ENCODE measurements around the gene SARDH. TPM values are rescaled to one million over a fixed set of nuclear protein-coding genes. Genes with fewer than 3 reads are reported as not detected.
A peak's percentile ranks its signal among the peaks of the same experiment; 100 is the strongest.

Gene SARDH
- total and polyA plus RNA-seq, 2 donors from 2014 or later = 4.6 to 12.0 TPM

DNA sequence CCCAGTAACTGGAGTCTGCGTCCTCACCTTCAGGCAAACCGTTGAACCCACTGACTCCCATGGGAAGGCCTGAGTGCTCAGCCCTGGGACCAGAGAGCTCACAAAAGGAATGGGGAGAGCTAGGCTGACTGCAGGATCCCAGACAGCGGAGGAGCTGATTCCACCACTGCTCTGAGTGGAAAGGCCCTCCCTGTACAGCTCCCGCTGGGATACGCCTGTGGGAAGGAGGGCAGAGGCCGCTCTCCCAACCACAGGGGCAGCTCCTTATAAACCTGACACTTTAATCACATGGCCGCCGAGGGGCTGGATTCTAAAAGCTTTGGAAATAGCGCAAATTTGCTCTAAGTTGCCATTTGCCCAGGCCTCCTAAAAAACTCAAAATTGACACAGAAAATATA is 64.9 kb downstream of the SARDH start:
- H3K9ac ChIP-seq (ENCODE audit: low read length in 3 of 3) = no peak overlapping the region
- DNase-seq = peak in 4 of 5 donors; percentile 50 to 75 (median 60)
- FAIRE-seq = no peak
- TF ChIP-seq, protein P1, sequence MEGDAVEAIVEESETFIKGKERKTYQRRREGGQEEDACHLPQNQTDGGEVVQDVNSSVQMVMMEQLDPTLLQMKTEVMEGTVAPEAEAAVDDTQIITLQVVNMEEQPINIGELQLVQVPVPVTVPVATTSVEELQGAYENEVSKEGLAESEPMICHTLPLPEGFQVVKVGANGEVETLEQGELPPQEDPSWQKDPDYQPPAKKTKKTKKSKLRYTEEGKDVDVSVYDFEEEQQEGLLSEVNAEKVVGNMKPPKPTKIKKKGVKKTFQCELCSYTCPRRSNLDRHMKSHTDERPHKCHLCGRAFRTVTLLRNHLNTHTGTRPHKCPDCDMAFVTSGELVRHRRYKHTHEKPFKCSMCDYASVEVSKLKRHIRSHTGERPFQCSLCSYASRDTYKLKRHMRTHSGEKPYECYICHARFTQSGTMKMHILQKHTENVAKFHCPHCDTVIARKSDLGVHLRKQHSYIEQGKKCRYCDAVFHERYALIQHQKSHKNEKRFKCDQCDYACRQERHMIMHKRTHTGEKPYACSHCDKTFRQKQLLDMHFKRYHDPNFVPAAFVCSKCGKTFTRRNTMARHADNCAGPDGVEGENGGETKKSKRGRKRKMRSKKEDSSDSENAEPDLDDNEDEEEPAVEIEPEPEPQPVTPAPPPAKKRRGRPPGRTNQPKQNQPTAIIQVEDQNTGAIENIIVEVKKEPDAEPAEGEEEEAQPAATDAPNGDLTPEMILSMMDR (IDR thresholded peaks at IDR 0.05; ENCODE audit: borderline replicate concordance, extremely low read depth, insufficient read depth) = no peak
- intact Hi-C loops (cut with DNase I) = no loop called here
- no peak overlapping the region for H3K4me3 ChIP-seq (ENCODE audit: low read length in 3 of 3)
- H3K9me3 ChIP-seq (ENCODE audit: control insufficient read depth in 2 of 3, insufficient read depth in 1 of 3, low read length in 3 of 3) = no peaks in the 10 kb centered on the region
- H3K4me1 ChIP-seq (ENCODE audit: control insufficient read depth in 2 of 3, insufficient read depth in 2 of 3, low read depth in 1 of 3, low read length in 3 of 3) = peaks cover 0 to 5% (median 3%) of the 10 kb centered on the region in 3 donors
- H3K27ac ChIP-seq (ENCODE audit: low read depth in 2 of 2, low read length in 2 of 2) = no peak overlapping the region
- no peaks in the 10 kb centered on the region for H3K36me3 ChIP-seq (ENCODE audit: control insufficient read depth in 2 of 3, insufficient read depth in 3 of 3, low read length in 3 of 3)
- no peaks in the 10 kb centered on the region for H3K27me3 ChIP-seq (ENCODE audit: control insufficient read depth, insufficient read depth, low read length)

GRCh38 chr9:133672503-133673257 is 65.5 kb downstream of the SARDH start:
- H3K27me3 ChIP-seq (ENCODE audit: control insufficient read depth, insufficient read depth, low read length) = no peaks in the 10 kb centered on the region
- peaks cover 0 to 5% (median 3%) of the 10 kb centered on the region in 3 donors for H3K4me1 ChIP-seq (ENCODE audit: control insufficient read depth in 2 of 3, insufficient read depth in 2 of 3, low read depth in 1 of 3, low read length in 3 of 3)
- DNase-seq (peak in 1 of 5 donors; percentile 52), FAIRE-seq (no peak)
- no peak overlapping the region for H3K4me3 ChIP-seq (ENCODE audit: low read length in 3 of 3)
- H3K36me3 ChIP-seq (ENCODE audit: control insufficient read depth in 2 of 3, insufficient read depth in 3 of 3, low read length in 3 of 3) = no peaks in the 10 kb centered on the region
- H3K27ac ChIP-seq (ENCODE audit: low read depth in 2 of 2, low read length in 2 of 2) = no peak overlapping the region
- no peaks in the 10 kb centered on the region for H3K9me3 ChIP-seq (ENCODE audit: control insufficient read depth in 2 of 3, insufficient read depth in 1 of 3, low read length in 3 of 3)
- TF ChIP-seq, protein P1 (IDR thresholded peaks at IDR 0.05; ENCODE audit: borderline replicate concordance, extremely low read depth, insufficient read depth) = no peak
- H3K9ac ChIP-seq (ENCODE audit: low read length in 3 of 3) = no peak overlapping the region
- intact Hi-C loops (cut with DNase I) = no loop called here

DNA sequence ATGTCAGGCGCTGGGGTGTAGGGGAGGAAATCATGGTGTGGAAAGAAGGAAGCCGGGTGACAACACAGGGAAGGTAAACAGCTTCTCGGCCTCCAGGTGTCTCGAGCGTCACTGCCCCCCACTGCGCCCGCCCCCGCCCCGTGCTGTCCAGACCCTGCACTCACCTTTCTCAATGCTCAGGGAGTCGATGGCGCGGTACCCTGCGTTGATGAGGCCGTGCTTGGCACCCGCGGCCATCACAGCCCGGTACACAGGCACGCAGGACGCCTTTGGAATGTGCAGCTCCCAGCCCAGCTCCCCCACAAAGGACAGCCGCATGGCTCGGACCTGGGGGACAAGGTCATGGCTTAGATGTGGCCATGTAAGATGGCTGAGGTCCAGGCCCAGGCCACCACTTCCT is 66.8 kb downstream of the SARDH start:
- Histone ChIP-seq H3K9ac (ENCODE audit: low read length in 3 of 3) (no peak overlapping the region), H3K27me3 (ENCODE audit: control insufficient read depth, insufficient read depth, low read length) (no peaks in the 10 kb centered on the region), H3K4me3 (ENCODE audit: low read length in 3 of 3) (no peak overlapping the region), H3K9me3 (ENCODE audit: control insufficient read depth in 2 of 3, insufficient read depth in 1 of 3, low read length in 3 of 3) (no peaks in the 10 kb centered on the region), H3K4me1 (ENCODE audit: control insufficient read depth in 2 of 3, insufficient read depth in 2 of 3, low read depth in 1 of 3, low read length in 3 of 3) (peaks cover 0 to 3% (median 2%) of the 10 kb centered on the region in 3 donors), H3K36me3 (ENCODE audit: control insufficient read depth in 2 of 3, insufficient read depth in 3 of 3, low read length in 3 of 3) (no peaks in the 10 kb centered on the region), H3K27ac (ENCODE audit: low read depth in 2 of 2, low read length in 2 of 2) (no peak overlapping the region)
- FAIRE-seq (no peak), DNase-seq (no peak)
- intact Hi-C loops (cut with DNase I) = no loop called here
- TF ChIP-seq, protein P1 (IDR thresholded peaks at IDR 0.05; ENCODE audit: borderline replicate concordance, extremely low read depth, insufficient read depth) = no peak

All from kidney (tissue), 14 donors.